ENCODE results near the gene GJA5. TPM values are rescaled to one million over a fixed set of nuclear protein-coding genes. Genes with fewer than 3 reads are reported as not detected.

Gene GJA5
- total and polyA plus RNA-seq, 2 experiments from 2014 or later: 0.24 to 1.7 TPM

DNA sequence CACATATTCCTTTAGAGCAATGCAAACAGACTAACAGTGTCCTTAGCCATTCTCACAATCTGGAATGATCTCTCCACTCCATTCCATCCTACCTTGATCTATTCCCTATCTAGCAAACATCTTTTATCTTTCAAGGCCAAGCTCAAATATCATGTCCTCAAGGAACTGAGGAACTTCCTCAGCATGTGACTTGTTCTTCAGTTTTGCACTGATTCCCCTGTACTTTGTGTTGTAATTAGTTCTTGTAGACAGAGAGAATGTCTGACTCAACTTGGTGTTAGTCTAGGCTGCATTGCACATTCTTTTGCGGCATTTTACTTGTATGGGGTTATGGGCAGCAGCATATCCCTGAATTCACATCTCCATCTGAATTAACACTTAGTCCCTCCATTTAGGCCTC lies 31.5 kb upstream of the GJA5 start:
- Histone ChIP-seq H3K27ac (ENCODE audit: low read depth) (no peak overlapping the region), H3K27me3 (ENCODE audit: insufficient read depth) (no peaks in the 10 kb centered on the region), H3K9me2 (ENCODE audit: insufficient read depth) (peaks cover 10% of the 10 kb centered on the region), H3K36me3 (ENCODE audit: insufficient read depth) (no peaks in the 10 kb centered on the region), H4K20me1 (replicated peaks; ENCODE audit: insufficient read depth) (no peaks in the 10 kb centered on the region), H3K79me2 (replicated peaks; ENCODE audit: insufficient read depth) (no peaks in the 10 kb centered on the region), H2AFZ (no peak overlapping the region), H3K4me3 (no peak overlapping the region), H3K4me1 (ENCODE audit: insufficient read depth) (no peaks in the 10 kb centered on the region), H3F3A (replicated peaks; ENCODE audit: low read depth) (no peaks in the 10 kb centered on the region), H3K4me2 (no peak overlapping the region)
- DNase-seq (ENCODE audit: low spot score) (no peak), ATAC-seq (no peak)
- Mint-ChIP-seq H3K36me3 (ENCODE audit: low read depth) (no peaks in the 10 kb centered on the region), H3K27ac (no peak overlapping the region), H3K27me3 (ENCODE audit: insufficient read depth, low read depth, poor library complexity) (peaks cover 6% of the 10 kb centered on the region), H3K9me3 (no peaks in the 10 kb centered on the region), H3K4me3 (no peak overlapping the region), H3K4me1 (no peaks in the 10 kb centered on the region)
- TF ChIP-seq, protein P1, sequence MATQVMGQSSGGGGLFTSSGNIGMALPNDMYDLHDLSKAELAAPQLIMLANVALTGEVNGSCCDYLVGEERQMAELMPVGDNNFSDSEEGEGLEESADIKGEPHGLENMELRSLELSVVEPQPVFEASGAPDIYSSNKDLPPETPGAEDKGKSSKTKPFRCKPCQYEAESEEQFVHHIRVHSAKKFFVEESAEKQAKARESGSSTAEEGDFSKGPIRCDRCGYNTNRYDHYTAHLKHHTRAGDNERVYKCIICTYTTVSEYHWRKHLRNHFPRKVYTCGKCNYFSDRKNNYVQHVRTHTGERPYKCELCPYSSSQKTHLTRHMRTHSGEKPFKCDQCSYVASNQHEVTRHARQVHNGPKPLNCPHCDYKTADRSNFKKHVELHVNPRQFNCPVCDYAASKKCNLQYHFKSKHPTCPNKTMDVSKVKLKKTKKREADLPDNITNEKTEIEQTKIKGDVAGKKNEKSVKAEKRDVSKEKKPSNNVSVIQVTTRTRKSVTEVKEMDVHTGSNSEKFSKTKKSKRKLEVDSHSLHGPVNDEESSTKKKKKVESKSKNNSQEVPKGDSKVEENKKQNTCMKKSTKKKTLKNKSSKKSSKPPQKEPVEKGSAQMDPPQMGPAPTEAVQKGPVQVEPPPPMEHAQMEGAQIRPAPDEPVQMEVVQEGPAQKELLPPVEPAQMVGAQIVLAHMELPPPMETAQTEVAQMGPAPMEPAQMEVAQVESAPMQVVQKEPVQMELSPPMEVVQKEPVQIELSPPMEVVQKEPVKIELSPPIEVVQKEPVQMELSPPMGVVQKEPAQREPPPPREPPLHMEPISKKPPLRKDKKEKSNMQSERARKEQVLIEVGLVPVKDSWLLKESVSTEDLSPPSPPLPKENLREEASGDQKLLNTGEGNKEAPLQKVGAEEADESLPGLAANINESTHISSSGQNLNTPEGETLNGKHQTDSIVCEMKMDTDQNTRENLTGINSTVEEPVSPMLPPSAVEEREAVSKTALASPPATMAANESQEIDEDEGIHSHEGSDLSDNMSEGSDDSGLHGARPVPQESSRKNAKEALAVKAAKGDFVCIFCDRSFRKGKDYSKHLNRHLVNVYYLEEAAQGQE (IDR thresholded peaks at IDR 0.05; ENCODE audit: unreplicated experiment): no peak
- TF ChIP-seq STAT1 (IDR thresholded peaks at IDR 0.05; ENCODE audit: unreplicated experiment) (no peak), JUNB (IDR thresholded peaks at IDR 0.05; ENCODE audit: unreplicated experiment) (no peak), POLR2AphosphoS5 (IDR thresholded peaks at IDR 0.05; ENCODE audit: low read depth) (no peak), CREB1 (CRISPR knock-in tag; IDR thresholded peaks at IDR 0.05; ENCODE audit: low read depth) (no peak), NANOG (IDR thresholded peaks at IDR 0.05; ENCODE audit: borderline replicate concordance) (no peak), ZNF331 (CRISPR knock-in tag; IDR thresholded peaks at IDR 0.05; ENCODE audit: low read depth) (no peak)

DNA sequence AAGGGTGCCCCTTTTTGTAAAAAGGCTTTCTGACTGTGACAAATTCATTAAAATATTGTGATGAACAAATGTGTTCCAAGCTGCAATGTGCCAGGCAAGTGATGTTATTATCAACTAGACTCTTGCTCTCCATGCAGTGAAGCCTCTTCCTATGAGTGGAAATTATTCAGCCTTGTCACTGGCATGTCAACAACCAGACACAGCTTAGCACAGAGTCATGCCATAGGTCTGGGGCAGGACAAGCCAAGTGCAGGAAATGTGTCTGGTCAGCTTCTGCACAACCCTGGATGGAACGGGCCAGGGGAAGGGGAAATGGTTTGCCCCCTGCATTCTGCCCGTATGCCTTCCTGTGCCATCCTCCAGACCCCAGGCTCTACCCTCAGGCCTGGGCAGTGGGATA lies 27.4 kb upstream of the GJA5 start:
- H3K27me3 Mint-ChIP-seq (ENCODE audit: insufficient read depth, low read depth, poor library complexity): peaks cover 6% of the 10 kb centered on the region
- no peak for TF ChIP-seq CREB1 (CRISPR knock-in tag; IDR thresholded peaks at IDR 0.05; ENCODE audit: low read depth)
- TF ChIP-seq, protein P2, sequence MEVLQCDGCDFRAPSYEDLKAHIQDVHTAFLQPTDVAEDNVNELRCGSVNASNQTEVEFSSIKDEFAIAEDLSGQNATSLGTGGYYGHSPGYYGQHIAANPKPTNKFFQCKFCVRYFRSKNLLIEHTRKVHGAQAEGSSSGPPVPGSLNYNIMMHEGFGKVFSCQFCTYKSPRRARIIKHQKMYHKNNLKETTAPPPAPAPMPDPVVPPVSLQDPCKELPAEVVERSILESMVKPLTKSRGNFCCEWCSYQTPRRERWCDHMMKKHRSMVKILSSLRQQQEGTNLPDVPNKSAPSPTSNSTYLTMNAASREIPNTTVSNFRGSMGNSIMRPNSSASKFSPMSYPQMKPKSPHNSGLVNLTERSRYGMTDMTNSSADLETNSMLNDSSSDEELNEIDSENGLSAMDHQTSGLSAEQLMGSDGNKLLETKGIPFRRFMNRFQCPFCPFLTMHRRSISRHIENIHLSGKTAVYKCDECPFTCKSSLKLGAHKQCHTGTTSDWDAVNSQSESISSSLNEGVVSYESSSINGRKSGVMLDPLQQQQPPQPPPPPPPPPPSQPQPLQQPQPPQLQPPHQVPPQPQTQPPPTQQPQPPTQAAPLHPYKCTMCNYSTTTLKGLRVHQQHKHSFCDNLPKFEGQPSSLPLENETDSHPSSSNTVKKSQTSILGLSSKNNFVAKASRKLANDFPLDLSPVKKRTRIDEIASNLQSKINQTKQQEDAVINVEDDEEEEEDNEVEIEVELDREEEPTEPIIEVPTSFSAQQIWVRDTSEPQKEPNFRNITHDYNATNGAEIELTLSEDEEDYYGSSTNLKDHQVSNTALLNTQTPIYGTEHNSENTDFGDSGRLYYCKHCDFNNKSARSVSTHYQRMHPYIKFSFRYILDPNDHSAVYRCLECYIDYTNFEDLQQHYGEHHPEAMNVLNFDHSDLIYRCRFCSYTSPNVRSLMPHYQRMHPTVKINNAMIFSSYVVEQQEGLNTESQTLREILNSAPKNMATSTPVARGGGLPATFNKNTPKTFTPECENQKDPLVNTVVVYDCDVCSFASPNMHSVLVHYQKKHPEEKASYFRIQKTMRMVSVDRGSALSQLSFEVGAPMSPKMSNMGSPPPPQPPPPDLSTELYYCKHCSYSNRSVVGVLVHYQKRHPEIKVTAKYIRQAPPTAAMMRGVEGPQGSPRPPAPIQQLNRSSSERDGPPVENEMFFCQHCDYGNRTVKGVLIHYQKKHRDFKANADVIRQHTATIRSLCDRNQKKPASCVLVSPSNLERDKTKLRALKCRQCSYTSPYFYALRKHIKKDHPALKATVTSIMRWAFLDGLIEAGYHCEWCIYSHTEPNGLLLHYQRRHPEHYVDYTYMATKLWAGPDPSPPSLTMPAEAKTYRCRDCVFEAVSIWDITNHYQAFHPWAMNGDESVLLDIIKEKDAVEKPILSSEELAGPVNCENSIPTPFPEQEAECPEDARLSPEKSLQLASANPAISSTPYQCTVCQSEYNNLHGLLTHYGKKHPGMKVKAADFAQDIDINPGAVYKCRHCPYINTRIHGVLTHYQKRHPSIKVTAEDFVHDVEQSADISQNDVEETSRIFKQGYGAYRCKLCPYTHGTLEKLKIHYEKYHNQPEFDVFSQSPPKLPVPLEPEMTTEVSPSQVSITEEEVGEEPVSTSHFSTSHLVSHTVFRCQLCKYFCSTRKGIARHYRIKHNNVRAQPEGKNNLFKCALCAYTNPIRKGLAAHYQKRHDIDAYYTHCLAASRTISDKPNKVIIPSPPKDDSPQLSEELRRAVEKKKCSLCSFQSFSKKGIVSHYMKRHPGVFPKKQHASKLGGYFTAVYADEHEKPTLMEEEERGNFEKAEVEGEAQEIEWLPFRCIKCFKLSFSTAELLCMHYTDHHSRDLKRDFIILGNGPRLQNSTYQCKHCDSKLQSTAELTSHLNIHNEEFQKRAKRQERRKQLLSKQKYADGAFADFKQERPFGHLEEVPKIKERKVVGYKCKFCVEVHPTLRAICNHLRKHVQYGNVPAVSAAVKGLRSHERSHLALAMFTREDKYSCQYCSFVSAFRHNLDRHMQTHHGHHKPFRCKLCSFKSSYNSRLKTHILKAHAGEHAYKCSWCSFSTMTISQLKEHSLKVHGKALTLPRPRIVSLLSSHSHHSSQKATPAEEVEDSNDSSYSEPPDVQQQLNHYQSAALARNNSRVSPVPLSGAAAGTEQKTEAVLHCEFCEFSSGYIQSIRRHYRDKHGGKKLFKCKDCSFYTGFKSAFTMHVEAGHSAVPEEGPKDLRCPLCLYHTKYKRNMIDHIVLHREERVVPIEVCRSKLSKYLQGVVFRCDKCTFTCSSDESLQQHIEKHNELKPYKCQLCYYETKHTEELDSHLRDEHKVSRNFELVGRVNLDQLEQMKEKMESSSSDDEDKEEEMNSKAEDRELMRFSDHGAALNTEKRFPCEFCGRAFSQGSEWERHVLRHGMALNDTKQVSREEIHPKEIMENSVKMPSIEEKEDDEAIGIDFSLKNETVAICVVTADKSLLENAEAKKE (CRISPR knock-in tag; IDR thresholded peaks at IDR 0.05): no peak
- TF ChIP-seq, protein P3, sequence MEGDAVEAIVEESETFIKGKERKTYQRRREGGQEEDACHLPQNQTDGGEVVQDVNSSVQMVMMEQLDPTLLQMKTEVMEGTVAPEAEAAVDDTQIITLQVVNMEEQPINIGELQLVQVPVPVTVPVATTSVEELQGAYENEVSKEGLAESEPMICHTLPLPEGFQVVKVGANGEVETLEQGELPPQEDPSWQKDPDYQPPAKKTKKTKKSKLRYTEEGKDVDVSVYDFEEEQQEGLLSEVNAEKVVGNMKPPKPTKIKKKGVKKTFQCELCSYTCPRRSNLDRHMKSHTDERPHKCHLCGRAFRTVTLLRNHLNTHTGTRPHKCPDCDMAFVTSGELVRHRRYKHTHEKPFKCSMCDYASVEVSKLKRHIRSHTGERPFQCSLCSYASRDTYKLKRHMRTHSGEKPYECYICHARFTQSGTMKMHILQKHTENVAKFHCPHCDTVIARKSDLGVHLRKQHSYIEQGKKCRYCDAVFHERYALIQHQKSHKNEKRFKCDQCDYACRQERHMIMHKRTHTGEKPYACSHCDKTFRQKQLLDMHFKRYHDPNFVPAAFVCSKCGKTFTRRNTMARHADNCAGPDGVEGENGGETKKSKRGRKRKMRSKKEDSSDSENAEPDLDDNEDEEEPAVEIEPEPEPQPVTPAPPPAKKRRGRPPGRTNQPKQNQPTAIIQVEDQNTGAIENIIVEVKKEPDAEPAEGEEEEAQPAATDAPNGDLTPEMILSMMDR (conservative IDR thresholded peaks at IDR 0.05; ENCODE audit: low read depth in 2 of 2): no peak
- no peak for TF ChIP-seq JUNB (IDR thresholded peaks at IDR 0.05; ENCODE audit: unreplicated experiment)
- no peak for TF ChIP-seq ETS1 (IDR thresholded peaks at IDR 0.05)
- TF ChIP-seq NANOG (IDR thresholded peaks at IDR 0.05; ENCODE audit: borderline replicate concordance): no peak

More for the DNA sequence above, 27.4 kb upstream of the GJA5 start:
- no peaks in the 10 kb centered on the region for H3K9me2 ChIP-seq (ENCODE audit: insufficient read depth)
- no peak overlapping the region; the same call in 1 of the 2 replicates for H2AFZ ChIP-seq
- no peaks in the 10 kb centered on the region for H3K79me2 ChIP-seq (replicated peaks; ENCODE audit: insufficient read depth)
- no peaks in the 10 kb centered on the region for H3K9me3 Mint-ChIP-seq
- H3K36me3 ChIP-seq (ENCODE audit: insufficient read depth): no peaks in the 10 kb centered on the region
- no peak overlapping the region for H3K4me2 ChIP-seq
- H3K36me3 Mint-ChIP-seq (ENCODE audit: low read depth): no peaks in the 10 kb centered on the region
- DNase-seq (ENCODE audit: low spot score): no peak
- H3K27ac Mint-ChIP-seq: no peak overlapping the region
- H3K4me1 ChIP-seq (ENCODE audit: insufficient read depth): no peaks in the 10 kb centered on the region
- no peaks in the 10 kb centered on the region for H3K27me3 ChIP-seq (ENCODE audit: insufficient read depth)
- no peaks in the 10 kb centered on the region for H3F3A ChIP-seq (replicated peaks; ENCODE audit: low read depth)
- no peak overlapping the region for H3K4me3 ChIP-seq
- H3K4me3 Mint-ChIP-seq: no peak overlapping the region
- no peak for ATAC-seq
- no peak overlapping the region for H3K27ac ChIP-seq (ENCODE audit: low read depth)
- H4K20me1 ChIP-seq (replicated peaks; ENCODE audit: insufficient read depth): no peaks in the 10 kb centered on the region
- no peaks in the 10 kb centered on the region for H3K4me1 Mint-ChIP-seq
